Gastrocnemius medialis (tissue), 4 donors: ENCODE measurements around the gene CHST11.

Experiments used
- CTCF ChIP-seq, 5 experiments: fragments of 450-650 bp in 3 of 5; fragments of 200-600 bp in 2 of 5; sonication (generic) in 2 of 5; IDR thresholded peaks in 4 of 5; conservative IDR thresholded peaks in 1 of 5; 1 replicate in 4 of 5; 2 replicates in 1 of 5; pipeline ENCODE4 v1.5.1; 2016 to 2019; ENCODE audit warnings: antibody characterized with exemption in 5 of 5, mild to moderate bottlenecking in 3 of 5, moderate library complexity in 3 of 5
- POLR2A ChIP-seq, 2 donors: fragments of 450-650 bp; IDR thresholded peaks; one replicate each; pipeline ENCODE4 v1.6.1; 2017; ENCODE audit warnings: antibody characterized with exemption in 2 of 2, mild to moderate bottlenecking in 2 of 2, moderate library complexity in 2 of 2

- no peak for TF ChIP-seq CTCF (IDR thresholded peaks at IDR 0.05 in 4 of 5, conservative IDR thresholded peaks at IDR 0.05 in 1 of 5)
- no peak for TF ChIP-seq POLR2A (IDR thresholded peaks at IDR 0.05)
Measured at GRCh38 chr12:104689635-104690034, 232.9 kb downstream of the CHST11 start.
